Measurements from ENCODE around the gene GNG10. TPM values are rescaled to one million over a fixed set of nuclear protein-coding genes. Genes with fewer than 3 reads are reported as not detected.

The GNG10 gene
- total and polyA plus RNA-seq, 9 of the 15 experiments (the other 6 are each of a cell fraction or from before 2014, with no cell fraction given), result 13.1 to 37.8 (median 28.4) TPM

- Histone ChIP-seq H3K27ac (ENCODE audit: extremely low read depth, low read depth, low read length) (no peak overlapping the region), H3K79me2 (ENCODE audit: control insufficient read depth, insufficient read depth, low read length) (peaks cover 78% of the 10 kb centered on the region), H3K4me2 (ENCODE audit: insufficient read depth, low read length) (peak overlapping the region; percentile 48), H3K36me3 (ENCODE audit: control insufficient read depth, insufficient read depth, low read length) (peaks cover 30% of the 10 kb centered on the region; the same call in 2 of the 3 replicates), H3K27me3 (ENCODE audit: control insufficient read depth in 2 of 2, insufficient read depth in 2 of 2, low read length in 2 of 2) (no peaks in the 10 kb centered on the region), H2AFZ (ENCODE audit: low read depth, low read length) (no peak overlapping the region), H4K20me1 (replicated peaks; ENCODE audit: control insufficient read depth, insufficient read depth, low read length) (peaks cover 12% of the 10 kb centered on the region), H3K4me3 (no peak overlapping the region), H3K9ac (ENCODE audit: insufficient read depth in 1 of 2, low read depth in 2 of 2, low read length in 2 of 2) (peak overlapping the region in 1 of 2 experiments; percentile 49; a peak in 1 of 4 replicates), H3K9me1 (ENCODE audit: control insufficient read depth, insufficient read depth, low read length) (peaks cover 13% of the 10 kb centered on the region), H3K4me1 (replicated peaks in 1 of 2; ENCODE audit: control insufficient read depth in 2 of 2, insufficient read depth in 2 of 2, low read length in 2 of 2) (peaks cover 6 to 35% of the 10 kb centered on the region in 2 experiments), H3K9me3 (replicated peaks; ENCODE audit: control insufficient read depth, insufficient read depth, low read depth, low read length) (no peaks in the 10 kb centered on the region)
- no TSS peak for BruUV-seq (replicated peaks)
- DNase-seq (ENCODE audit: extremely low read depth in 1 of 4, low spot score in 3 of 4), result no peak
- POLR2A ChIA-PET, result interaction anchor here (1.0 to 1.1 kb wide), 3 partner anchors 10 to 439 kb away, joined by 3 to 4 read pairs (median 3); no protein-coding TSS in a partner anchor
- in situ Hi-C loops (cut with MboI) (no loop called here), intact Hi-C loops (cut with micrococcal nuclease) (loop anchor here (5.0 to 10.0 kb wide), 2 partner anchors 41 to 149 kb away; partner anchors contain the start of gene ECPAS)
- TF ChIP-seq KDM4B (IDR thresholded peaks at IDR 0.05; ENCODE audit: borderline replicate concordance in 2 of 2, low read depth in 1 of 2) (no peak), NBN (IDR thresholded peaks at IDR 0.05; ENCODE audit: low read depth) (no peak), GABPB2 (CRISPR knock-in tag; conservative IDR thresholded peaks at IDR 0.05) (no peak), ZFX (CRISPR knock-in tag; IDR thresholded peaks at IDR 0.05) (no peak), STAT5B (CRISPR knock-in tag; IDR thresholded peaks at IDR 0.05) (no peak), CLOCK (CRISPR knock-in tag; IDR thresholded peaks at IDR 0.05; ENCODE audit: borderline replicate concordance) (no peak), HMG20A (CRISPR knock-in tag; conservative IDR thresholded peaks at IDR 0.05) (no peak), ZNF785 (CRISPR knock-in tag; IDR thresholded peaks at IDR 0.05) (no peak), ZNF449 (CRISPR knock-in tag; IDR thresholded peaks at IDR 0.05) (no peak), ATF4 (CRISPR knock-in tag; IDR thresholded peaks at IDR 0.05) (no peak)
- ATAC-seq, result no peak
- CTCF ChIA-PET (ENCODE audit: low intra/inter-chr PET ratio), result no interaction called here
- 60% methylated on average over 1 of the region's 1 CpG for WGBS (ENCODE audit: insufficient coverage, low coverage, missing lambda C conversion rate)
- no peak for FAIRE-seq
Observed at GRCh38 chr9:111633389-111633736, 28.0 kb upstream of the GNG10 start.

Data from K562 (cell line).